GM18907 (cell line): ENCODE results near the gene TOP2A.

Experiments used
- ATAC-seq: cut with Tn5 transposase; IDR thresholded peaks from one replicate; pipeline ENCODE4 v1.9.1; 2021; ENCODE audit warnings: mild to moderate bottlenecking, moderate library complexity; ENCODE audit not compliant: unreplicated experiment

TOP2A gene

DNA sequence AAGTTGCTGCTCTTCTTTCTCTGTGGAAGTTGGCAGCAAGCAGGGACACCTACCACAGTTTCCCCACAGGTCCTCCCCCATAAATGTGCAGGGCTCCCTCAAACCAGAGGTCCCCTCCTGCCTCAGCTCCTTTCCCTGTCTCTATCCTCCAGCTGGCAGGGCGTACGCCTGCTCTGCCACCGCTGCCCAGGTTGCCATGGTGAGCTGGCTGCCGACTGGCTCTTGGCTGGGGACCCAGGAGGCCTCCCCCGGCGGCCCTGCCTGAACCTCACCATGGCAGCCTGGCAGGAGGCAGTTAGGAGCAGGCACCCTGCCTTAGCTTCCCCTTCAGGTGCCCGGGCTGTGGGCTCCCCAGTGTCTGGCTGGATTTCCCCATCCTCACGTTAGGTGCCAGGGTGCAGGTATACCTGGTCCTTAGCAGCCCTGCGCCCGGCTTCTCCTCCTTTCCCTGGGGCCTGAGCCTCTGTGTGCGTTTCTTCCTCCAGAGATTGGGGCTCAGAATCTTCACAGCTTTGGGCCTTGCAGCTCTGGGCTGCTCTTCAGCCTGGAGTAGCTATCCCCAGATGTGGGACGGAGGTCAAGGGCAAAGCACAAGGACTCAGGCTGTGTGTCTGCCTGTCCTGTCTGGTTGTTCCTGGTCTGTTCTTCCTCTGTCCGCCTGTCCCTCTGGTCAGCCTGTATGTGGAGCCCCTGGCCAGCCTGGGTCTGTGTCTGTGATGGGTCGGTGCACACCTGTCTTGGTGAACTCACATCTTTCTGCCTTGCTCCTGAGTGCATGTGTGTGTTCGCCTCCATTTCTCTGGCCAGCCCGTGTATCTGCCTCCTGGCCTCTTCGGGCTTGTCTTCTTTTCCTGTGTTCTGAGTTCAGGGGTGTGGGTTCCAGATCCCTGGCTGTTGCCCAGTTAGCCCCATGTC, 68.9 kb downstream of the TOP2A start:
- ATAC-seq: no peak

GRCh38 chr17:40348136-40348504, 69.6 kb downstream of the TOP2A start:
- ATAC-seq: no peak

DNA sequence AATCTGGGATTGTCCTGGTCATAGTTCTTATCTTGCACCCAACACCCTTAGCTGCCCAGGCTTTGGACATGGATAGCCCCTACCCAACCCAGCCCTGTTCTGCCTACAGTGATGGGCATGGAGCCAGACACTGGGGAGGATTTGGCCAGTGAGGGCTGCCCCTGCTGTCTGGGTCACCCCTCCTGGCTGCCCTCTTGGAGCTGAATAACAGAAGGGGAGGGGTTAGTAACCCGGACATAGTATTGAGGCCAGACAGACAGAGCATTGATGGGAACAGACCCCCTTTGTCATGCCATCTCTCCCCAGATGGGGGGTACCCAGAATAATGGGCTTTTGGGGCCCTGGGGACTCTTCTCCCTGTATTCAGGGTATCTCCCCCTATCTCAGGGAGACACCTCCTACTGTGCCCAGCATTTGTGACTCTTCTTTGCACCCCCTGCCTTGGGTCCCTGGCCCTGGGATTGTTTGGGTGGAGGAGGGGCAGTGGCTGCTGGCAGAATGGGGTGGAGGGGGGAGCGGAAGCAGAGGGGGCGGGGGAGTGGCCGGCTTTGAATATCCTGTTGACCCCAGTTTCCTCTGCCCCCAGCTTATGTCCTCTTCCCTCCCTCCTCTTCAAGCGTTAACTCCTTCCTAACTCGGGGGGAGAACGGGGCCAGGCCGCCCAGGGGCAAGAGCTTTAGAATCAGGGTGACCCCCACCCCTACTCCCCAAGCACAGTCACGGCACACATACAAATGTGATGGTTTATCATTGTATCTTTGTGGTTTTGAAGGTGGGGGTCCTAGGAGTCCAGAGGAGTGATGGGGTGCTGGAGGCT, 70.2 kb downstream of the TOP2A start:
- ATAC-seq: no peak

DNA sequence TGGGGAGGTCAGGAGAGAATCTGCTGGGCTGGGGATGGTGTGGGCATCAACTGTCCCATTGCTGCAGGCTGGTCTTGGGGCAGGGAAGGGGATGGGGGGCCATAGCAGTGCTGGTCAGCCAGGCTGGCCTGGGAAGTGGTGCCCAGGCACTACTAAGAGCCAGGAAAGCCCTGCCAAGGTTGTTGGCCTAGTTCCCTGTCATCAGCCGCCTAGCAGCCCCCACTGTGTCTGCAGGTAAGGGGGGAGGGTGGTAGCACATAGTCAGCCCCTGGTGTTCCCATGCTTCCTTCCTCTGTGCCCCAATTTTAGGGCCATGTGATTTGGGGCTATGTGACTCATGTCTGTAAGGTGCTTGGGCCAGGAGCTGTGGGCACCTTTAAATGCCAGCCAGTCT, 70.9 kb downstream of the TOP2A start:
- no peak for ATAC-seq

- ATAC-seq: no peak
These were observed 71.5 kb downstream of the TOP2A start for GRCh38 chr17:40345994-40346764.

- ATAC-seq: no peak
These were observed 72.3 kb downstream of the TOP2A start for GRCh38 chr17:40345161-40345993.

DNA sequence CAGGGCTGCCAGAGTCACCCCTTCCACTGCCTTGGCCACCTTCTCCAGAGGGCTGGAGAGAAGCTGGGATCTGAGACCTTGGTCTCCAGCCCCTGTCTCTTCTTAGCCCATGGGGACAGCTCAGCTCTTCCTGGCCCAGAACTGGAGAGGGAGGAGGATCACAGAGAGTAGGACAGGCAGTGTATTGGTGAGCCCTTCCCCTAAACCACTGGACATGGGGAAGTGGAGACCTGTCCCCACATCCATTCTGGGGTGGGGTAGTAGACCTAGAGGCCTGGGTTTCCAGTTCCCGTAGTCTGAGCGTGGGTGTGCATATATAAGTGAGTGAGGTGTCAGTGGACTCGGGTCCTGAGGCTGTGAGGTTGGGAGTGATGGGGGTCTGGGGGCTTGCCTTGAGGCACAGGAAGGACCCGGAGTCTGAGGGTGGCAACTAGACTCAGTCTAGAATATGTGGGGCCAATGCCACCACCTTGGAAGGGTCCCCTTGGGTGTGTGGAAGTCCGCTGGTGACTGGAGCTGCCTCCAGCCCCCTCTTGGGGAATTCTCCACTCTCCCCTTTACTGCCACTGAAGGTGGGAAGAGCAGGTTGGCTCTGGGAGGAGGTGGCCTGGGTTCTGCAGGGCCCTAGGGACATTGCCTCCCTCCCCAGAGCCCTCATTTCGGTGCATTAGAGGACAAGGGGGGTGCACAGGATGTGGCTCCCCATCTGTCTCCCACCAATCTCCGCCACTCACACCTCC, 73.1 kb downstream of the TOP2A start:
- no peak for ATAC-seq

DNA sequence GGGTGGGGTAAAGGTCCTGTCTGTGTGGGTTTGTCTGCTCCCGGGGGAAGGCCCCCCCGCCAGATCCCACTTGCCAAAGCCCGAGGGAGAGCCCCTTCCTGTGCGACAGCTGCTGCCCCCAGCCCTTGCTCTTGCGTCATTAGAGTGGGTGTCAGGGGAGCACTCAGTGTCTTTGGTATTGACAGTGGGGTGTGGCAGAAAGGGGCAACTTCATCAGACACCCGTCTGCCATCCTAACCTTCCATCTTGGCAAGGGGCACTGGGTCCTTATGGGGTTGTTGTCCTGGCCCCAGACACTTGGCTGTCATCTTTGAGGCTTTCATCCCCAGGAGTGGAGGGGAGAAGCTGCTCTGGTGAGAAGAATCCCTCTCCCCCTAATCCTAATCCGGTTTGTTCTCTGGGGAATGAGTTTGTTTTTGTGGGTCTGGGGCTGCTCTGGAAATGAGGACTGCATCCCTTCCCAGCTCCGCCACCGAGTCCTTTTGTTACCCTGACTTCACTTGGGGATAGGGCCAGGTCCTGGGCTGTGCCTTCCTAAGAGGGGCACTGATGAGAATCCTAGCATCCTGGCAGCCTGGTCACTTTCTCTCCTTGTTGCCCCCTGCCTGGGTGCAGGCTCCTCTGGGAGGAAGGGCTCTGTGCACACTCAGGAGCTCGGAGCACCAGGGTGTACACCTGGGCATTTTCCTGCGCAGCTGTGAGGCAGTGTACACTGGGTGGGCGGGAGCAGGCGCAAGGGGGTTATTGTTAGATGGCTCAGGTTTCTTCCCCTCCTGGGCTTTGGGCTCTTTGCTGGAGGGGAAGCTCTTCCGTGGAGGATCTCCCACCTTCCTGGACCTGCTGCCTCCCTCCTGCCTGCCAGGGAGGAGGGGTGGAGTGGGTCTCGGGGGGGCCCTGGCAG, 74.2 kb downstream of the TOP2A start:
- no peak for ATAC-seq

DNA sequence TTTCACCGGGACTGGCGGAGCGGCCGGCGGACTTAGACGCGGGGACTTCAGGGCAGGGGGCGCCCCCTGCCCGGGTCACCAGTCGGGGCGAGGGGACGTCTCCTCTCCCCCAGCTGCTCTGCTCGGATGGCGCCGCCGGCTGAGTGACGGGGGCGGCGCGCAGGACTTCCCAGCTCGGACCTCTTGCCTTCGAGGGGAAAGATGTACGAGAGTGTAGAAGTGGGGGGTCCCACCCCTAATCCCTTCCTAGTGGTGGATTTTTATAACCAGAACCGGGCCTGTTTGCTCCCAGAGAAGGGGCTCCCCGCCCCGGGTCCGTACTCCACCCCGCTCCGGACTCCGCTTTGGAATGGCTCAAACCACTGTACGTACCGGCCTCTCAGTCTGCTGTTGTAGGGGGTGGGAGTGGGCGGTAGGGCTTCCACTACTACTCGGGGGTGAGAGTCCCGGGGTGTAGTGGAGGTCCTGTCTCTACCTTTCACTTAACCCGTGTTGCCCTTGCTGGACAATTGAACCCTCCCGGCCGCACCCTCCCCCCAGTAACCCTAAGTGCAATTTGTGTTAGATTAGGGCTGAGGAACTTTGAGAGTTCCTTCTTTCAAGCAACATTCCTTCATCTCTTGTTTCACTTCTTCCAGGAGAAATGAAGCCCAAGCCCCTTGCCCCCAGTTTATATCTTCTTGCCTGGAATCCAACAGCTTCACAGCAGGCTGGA, 75.0 kb downstream of the TOP2A start:
- ATAC-seq: no peak

GRCh38 chr17:40341808-40342503, 75.7 kb downstream of the TOP2A start:
- no peak for ATAC-seq

DNA sequence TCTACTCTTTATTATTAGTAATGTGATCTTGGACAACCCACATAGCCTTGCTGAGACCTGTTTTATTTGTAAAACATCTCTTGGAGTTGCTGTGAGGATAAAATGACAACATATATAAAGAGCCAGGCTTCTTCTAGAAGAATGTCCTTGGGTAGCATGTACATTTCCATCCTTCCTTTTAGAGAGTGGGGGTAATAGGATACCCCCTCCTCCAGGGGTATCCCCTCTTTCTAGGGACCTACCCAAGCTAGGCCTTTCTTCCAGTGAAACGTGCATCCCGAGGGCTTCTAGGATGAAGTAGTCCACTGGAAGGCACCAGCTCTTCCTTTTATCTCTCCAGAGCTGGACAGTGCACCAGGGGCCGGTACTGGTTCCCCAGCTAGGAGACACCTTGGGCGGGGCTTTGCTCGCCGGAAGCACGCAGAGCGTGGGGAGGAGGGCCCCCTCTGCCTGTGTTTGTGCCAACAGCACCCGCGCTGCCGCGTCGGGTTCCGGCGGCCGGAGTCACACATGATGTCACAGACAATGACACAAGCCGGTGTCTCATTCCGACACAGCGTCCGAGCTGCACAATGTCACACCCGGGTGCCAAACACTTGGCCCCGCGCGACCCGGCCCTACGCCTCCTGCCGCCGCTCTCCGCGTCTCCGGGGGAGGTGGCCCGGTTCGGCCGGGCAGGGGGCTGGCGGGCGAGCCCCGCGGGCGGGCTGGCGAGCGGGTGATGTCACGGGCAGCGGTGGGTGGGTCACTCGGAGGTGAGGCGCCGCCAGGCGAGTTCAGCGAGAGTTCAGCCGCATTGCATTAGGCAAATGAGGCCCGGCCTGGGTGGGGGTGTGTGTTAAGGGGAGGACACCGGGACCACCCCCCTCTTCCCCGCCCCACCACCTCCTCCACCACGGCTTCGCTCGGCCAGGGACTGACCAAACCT, 76.6 kb downstream of the TOP2A start:
- ATAC-seq: peak; percentile 65

DNA sequence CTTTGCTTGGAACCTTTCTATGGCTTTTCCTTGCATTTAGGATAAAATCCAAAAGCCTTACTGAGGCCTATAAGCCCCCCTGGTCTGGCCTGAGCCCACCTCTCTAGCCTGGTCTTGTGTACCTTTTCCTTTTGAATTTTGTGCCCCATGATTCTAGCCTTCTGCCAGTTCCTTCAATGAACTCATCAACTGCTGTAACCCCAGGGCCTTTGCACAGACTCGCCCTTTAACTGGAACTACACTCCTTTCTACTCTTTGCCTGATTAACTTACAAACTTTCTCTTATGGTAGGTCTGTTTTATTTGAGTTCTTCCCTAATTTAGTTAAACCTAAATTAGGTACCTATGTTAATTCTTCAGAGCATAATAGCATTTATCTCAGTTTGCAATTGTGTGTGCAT, 77.4 kb downstream of the TOP2A start:
- ATAC-seq: no peak

- no peak for ATAC-seq
These were observed 78.6 kb downstream of the TOP2A start for GRCh38 chr17:40338941-40339649.
